Muscle of arm (tissue), 12 donors: ENCODE results near the gene HEMK1. TPM values are rescaled to one million over a fixed set of nuclear protein-coding genes. Genes with fewer than 3 reads are reported as not detected.
A peak's percentile ranks its signal among the peaks of the same experiment; 100 is the strongest.

Experiments used
- DNase-seq: peaks from one replicate; pipeline ENCODE4 v3.0.0-alpha.2; 2013
- polyA plus RNA-seq, 12 donors: library from polyadenylated mRNA; unstranded; fragments of 120-200 nt; gene quantifications; one replicate each; pipeline ENCODE4 v1.2.1, GENCODE V29; 2013; ENCODE audit not compliant: insufficient read length in 12 of 12

HEMK1 gene
- polyA plus RNA-seq, 12 donors = 14.6 to 21.7 (median 17.0) TPM; not detected in 1

DNA sequence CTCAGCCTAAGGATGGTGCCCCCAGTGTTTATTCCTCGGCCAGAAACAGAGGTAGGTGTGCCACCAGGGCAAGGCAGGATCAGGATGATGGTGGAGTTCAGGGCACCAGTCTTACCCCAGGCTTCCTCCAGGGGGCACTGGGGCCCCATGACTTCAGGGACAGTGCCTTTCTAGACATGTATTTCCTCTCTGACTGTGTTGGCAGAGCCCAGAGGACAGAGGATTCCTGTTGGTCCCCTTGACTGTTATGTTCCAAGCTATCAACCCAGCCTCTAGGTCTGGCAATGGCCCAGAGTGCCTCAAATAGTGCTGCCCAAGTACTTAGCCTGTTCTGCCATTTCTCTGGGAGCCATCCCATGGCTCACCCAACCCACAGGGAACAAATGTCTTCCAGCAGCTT is 2.8 kb downstream of the HEMK1 start:
- DNase-seq = peak; percentile 71

DNA sequence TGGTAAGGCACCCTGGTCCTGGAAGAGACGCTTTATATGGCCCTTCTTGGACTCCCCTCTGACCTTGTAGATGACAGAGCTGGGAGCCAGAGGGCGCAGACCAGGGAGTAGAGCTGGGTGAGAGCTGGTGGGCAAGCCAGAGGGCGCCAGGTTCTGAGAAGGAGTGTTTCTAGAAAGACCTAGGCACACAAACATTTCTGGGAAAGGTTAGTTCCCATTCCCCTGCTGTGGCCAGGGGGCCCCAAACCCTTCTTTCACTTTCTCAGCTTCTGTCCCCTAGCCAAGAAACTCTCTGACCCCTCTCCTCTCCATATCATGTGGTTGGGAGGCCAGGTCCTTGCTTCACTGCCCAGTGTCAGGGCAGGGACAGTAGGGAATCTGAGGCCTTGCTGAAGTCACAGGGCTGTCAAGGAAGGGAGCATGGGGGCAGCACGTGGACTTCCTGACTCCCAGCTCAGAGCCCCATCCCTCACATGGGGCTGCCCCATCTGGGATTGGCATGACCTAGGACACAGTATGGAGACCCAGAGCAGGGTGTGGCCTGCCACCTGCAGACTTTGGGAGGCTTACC is 3.6 kb downstream of the HEMK1 start:
- no peak for DNase-seq

DNA sequence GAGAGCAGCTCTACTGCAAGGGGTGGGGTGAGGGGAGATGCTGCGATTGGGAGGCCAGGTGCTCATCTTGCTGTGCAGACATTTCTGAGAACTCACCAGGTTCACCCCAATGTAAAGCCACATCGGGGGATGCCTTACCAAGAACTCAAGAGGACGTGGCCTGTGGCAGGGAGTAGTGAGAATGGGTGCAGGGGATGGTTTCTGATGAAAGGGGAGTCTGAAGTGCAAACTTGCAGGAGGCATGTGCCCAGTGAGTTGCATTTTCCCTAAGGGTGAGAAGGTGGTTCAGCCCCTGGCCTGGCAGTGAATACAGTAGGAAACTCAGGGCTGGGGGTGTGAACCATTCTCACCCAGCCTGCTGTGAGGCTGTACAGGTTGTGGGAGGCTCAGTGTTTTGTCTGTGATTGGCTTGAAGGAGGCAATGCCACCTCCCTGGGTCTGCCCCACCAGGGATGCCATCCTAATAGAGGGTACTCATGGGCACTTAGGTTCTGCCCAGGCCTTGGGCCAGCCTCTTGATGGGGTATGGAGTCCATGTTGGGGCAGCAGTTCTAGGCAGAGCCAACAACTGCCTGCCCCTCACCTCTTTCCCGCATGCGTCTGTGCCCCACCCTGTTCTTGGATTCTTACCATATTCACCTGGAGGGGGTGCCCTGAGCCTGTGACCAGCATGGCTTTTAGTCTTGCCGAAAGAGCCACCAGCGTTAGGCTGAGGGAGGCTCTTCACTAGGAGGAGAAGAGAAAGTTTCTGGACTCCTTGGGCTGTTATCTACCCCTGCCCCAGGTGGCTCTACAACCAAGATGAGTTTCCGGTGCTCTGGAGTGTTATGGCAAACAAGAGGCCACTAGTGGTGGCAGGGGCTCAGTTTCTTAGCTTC is 4.5 kb downstream of the HEMK1 start:
- DNase-seq = no peak

DNA sequence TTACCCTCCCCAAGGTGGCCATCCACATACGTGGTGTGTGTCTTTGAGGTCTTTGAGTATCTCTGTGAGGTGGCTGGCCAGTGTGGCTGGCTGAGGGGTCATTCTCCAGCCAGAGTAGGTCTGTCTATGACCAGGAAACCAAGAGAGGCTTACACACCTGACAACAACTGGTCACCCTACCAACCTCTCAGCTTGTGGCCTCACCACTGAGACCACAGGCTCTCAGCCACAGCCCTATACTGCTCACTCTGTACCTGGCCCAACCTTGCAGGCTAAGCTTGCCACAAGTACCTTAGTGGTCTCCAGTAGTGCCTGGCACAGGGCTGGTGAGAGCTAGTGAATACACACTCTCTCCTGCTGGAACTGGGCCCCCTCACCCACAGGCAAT is 5.1 kb downstream of the HEMK1 start:
- no peak for DNase-seq

DNA sequence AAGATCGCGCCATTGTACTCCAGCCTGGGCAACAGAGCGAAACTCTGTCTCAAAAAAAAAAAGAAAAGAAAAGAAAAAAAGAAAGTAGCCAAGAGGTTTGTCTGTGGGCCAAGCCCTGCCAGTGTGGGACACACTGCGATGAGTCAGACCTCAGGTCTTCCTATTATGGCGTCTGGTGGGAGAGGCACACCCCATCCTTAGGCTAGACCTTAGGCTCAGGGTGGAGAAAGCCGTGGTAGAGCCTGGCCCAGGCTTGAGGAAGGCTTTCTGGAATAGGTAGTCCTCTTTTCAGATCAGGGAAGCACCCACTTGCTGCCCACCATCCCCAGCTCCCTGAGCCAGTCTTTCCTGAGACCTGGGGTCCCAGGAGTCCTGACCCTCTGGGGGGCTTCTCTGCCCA is 6.0 kb downstream of the HEMK1 start:
- no peak for DNase-seq

DNA sequence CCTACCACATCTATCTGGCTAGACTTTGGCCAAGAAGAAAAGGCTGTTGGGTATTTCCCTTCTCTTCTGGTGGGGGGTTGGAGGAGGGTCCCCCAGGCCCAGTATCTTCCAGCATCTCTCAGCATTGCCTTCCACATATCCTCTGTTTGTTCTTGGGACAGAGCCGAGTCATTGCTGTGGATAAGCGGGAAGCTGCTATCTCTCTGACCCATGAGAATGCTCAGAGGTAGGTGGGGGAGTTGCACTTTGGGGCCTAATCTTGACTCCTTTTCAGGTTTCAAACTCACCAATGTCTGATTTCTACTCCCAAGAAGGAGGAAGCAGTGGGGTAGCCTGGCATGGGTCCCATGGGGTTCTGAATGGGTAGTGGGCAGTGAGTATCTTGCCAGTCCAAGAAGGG is 8.0 kb downstream of the HEMK1 start:
- no peak for DNase-seq

DNA sequence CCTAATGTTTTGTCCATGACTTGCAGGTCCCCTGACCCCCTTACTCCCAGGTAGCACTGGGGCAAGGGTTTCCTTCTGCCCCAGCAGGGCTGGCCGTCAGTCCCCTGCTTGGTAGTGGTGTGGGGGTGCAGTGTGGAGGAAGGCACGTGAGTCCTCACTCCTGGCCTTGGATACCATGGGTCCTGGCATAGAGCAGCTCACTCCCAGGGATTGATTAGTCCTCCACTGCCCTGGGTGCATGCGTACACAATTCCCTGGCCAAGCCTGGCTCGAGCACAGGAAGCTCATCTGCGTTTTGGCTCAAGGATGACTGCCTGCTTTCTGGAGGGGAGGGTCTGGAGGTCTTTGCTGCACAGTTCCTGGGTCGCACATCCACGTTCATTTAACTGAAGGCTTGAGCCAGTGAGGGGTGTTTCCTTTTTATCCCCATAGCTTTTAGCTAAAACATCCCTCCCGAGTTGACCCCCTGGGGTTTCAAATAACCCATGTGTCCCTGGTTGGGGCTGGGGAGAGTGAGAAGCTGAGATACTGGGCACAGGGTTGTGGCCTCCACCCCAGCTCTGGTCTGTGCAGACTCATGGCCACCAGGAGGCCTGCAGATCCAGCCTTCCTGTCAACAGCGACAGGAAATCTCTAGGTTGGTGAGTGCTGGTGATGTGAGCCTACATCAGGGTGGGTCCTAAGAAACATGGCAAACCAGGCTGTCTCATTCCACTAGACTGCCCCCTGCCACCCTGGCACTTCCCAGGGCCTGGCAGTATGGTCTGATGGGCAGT is 11.5 kb downstream of the HEMK1 start:
- DNase-seq = no peak

DNA sequence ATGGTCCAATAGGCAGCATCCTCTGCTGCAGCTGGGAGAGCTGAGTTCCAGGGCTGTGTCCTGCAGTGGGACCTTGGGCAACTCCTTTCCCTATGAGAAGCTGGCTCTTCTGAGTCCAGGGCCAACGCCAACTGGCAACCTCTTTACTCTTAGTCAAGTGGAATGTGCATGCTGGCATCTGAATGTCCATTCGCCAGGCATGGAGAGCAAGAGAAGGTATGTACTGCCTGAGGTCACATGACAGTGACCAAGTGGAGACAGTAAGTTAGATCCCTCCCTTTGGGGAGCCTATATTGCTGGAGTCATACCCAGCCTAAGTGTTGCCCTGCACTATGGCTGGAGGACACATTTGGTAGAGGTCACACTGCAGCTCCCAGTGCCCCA is 12.1 kb downstream of the HEMK1 start:
- no peak for DNase-seq

DNA sequence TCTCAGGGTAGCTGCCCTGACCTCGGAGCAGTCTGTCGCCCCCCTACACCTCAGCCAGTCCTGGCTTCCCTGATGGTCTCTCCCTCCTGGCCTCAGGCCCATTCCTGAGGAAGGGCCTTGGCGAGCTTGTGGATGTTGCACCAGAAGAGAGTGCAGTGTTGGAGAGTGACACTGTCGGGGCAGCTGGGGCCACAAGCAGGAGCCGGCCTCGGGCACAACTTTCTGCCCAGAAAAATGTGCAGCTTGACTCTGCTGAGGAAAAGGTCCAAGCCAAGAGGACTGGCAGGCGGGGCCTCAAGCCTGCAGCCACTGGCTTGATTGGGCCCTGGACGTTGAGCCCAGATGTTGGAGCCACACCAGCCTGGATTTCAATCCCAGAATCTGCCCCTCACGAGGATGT is 12.8 kb downstream of the HEMK1 start:
- DNase-seq = no peak

DNA sequence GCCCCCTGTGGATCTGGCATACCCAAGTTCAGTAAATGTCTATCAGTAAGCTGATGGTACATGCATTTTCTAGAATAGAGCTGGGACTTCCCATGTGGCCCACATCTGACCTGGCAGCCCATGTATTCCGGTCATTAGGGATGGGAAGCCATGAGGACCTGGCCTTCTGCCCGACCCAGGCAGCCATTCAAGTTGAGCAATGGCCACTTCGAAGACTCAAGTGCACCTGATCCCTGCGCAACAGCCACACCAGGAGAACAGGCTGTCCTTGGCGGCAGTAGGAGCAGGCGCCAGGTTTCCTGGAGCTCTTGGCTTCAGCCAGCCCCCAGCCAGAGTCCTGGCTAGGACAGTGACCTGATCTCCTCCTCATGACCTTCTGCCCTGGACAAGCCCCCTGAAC is 14.6 kb downstream of the HEMK1 start:
- DNase-seq = no peak

DNA sequence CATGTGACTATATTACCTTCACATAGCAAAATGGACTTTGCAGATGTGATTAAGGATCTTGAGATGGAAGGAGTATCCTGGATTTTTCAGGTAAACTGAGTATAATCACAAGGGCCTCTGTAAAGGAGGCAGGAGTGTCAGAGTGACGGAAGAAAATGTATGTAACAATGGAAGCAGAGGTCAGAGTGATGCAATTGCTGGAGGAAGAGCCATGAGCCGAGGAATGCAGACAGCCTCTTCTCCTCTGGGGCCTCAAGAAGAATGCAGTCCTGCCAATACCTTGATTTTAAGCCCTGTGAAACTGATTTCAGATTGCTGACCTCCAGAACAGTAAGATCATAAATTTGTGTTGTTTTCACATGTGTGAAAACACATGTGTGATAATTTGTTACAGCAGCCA is 15.1 kb downstream of the HEMK1 start:
- no peak for DNase-seq

DNA sequence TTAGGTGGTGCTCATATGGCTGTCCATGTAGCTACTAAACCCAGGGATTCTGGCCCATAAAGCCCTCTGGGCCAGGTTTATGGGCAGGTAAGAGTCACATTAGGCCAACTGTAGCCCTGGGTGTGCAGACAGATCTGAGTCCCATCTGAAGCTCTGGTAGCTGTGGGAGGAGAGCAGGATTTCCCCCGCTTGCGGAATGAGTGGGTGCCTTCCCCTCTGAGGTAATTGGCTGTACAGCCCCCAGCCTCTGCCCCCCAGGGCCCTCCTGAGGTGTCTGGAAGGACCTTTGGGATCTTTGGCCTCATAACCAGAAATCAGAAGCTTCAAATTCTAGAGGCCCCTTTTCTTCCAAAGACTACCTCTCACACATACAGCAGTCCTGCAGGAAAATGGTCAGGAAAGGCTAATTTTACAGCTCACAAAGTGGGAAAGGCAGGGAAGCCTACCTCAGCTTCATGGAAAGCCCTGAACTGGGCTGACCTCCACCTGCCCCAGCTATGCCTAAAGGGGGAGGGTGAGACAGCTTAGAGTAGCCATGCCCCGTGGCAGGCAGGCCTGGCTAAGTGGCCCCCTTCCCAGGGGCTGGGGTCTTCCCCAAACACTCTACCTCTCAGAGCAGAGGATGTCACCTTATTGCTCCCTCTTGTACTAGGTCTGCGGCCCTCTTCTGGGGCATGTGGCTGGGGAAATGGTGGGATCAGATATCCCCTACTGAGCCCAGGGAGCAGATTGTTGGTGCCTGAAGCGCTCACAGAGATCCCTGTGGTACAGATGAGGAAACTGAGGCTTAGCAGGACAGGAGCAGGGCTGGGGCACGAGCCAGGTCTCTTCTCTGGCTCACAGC is 16.8 kb downstream of the HEMK1 start:
- no peak for DNase-seq

DNA sequence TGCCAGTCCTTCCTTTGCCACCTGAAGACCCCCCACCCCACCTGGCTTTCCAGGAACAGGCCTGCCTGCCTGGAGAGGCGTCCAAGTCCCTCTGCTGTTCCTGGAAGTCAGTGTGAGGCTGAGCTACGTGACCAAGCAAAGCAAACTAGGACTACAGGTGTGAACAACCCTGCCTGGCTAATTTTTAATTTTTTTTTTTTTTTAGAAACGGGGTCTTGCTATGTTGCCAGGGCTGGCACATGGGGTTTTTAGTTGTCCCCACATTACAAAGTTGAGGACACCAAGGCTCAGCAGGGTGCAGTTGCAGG is 17.4 kb downstream of the HEMK1 start:
- no peak for DNase-seq

DNA sequence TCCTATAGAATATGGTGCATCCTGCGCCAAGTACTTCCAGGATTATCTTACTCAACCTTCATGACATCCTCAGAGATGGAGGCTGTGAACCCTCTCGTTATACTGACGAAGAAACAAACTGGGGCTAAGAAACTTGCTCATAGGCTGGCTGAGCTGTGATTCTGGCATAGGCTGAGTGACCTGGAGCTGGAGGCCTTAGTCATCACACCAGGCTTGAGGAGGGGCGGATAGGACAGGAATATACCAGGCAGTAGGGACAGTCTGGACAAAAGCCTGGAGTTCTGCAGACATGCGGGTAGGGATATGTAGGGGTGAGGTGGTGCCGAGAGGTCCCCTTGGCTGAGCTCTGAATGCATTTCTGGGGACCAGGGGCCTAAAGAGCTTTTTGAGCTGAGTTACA is 18.1 kb downstream of the HEMK1 start:
- no peak for DNase-seq

DNA sequence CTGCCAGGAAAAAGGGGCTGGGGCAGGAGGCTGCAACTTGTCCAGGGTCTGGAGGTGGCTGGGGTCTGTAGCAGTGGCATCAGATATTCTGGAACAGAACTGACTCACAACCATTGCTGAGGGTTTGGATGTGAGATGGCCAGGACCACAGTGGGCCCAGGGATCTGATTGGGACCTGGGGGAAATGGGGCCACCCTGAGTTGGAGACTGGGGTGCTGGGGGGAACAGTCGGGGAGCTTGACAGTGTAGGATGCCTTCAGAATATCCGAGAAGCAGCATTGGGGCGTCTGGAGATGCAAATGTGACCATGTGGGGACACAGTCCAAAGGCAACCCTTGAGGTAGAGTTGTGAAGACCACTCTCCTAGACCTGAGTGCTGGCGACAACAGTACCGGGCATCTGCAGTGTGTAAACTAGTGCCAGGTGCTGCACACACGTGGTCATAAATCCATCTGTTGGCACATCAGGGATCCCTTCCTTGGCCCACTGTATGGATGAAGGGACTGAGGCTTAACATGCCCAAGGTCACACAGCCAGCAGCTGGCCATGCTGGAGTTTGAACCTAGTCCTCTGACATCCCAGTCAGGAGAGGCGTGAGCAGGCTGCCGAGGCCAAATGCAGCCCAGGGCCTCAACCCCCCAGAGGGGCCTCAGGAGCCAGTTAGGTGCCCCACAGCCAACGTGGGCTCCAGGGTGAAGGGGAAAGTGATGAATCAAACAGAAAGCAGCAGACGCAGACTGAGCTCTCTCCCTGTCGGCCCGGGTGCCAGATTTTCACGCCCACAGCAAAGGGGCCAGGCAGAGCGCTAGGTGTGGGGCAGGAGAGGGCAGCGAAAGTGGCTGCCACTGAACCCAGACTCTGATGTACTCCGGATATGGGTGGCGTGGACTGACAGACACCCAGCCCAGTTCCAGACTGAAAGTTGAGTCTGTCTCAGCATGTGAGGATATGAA is 18.8 kb downstream of the HEMK1 start:
- DNase-seq = no peak

DNA sequence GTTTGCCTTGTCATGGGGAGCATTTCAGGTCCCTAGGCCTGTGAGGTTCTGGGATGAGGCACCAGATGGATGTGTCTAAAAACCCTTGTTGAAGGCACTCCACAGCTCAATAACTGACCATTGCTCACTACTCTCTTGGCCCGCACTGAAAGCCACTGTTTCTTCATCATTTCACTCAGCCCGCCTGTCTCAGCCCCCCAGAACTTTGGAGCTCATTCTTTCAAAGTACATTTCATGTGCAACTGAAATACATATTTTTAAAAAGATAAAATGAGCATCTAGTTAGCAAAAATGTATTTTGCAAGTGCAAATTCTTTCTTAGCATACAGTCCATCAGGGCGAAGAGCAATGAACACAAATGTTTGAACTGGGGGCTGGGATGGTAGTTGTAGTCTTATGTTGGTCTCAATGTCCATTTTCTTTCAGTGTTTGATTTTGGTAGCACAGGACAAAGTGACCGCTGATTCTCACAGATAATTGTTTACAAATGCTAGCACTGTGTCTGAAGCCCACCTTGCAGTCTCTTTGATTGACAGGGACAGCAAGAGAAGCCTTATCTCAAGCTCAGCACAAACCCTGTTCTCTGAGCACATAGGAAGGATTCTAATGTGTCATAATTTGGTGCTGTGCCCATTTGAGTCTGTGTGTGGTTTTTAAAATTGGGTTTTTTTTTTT is 19.6 kb downstream of the HEMK1 start:
- no peak for DNase-seq

DNA sequence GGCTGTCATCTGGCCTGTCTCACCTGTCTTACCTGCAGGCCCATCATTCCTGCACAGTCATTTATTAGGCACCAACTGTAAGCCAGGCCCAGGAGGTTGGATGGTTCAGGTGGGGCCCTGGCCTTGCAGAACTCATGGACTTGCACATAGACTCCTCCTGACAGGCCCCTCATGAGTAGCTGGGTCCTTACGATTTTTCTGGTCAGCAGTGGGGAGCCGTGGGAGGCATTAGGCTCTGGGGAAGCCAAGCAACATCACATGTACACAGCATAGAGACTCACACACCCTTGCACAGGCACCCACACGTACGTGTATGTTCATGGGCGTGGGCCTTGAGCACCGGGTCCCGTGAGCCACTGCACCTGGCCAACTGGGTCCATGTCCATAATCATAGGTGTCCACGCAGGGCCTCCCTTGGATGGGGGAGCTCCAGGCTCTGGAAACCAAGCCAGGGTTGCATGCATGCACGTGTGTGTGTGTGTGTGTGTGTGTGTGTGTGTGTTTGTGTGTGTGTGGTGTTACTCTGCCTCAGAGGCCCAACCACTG is 21.9 kb downstream of the HEMK1 start:
- DNase-seq = no peak

DNA sequence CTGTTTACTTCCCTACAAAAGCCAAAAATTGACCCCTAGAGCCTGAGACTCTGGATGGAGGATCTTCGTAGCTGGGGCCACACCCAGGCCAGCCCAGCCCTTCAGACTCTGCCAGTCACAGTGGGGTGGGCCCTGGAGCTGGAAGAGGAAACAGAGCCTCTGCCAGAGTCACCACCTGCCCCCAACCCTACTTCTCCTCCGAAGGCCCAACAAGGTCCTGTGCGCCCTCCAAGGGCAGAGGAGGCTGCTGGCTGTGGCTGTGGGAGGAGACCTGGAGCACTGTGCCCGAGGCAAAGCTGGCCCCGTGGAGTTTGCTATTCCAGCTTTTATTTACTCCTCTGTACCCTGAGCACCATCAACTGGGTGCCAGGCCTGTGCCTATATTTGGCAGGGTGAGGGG is 23.2 kb downstream of the HEMK1 start:
- DNase-seq = no peak

DNA sequence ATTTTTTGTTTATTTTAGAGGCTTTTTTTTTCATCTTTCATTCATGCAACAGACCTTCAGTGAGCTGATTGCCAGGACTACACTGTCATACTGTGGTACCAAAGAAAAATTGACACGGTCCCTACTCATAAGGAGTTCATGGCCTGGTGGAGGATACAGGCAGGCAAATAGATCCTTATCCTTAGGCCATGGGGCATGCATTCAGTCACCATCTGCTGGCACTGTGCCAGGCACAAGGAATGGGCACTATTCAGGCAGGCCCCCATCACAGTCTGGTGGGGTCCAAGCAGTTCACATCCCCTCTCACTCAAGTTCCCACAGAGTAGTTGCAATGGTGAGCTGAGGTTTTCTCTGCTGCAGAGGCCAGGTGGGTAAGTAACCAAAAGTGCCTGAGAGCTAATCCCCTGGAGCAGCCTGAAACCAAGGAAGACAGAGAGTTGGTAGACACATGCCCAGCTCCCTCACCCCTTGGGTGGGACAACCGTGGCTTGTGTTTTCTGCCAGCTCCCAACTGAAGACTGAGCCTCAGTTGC is 25.0 kb downstream of the HEMK1 start:
- no peak for DNase-seq
